IPS-NIHi11 (cell line): ENCODE measurements around the gene HOGA1.
"Not testable (repeated sequence)": the region's sequence is repeated elsewhere in the genome, so short reads cannot be mapped to it uniquely, and the experiment has no call there.

Source experiments
- DNase-seq: peaks from one replicate; pipeline ENCODE4 v3.0.0; 2012; ENCODE audit warnings: mixed read lengths, low spot score

The HOGA1 gene

DNA sequence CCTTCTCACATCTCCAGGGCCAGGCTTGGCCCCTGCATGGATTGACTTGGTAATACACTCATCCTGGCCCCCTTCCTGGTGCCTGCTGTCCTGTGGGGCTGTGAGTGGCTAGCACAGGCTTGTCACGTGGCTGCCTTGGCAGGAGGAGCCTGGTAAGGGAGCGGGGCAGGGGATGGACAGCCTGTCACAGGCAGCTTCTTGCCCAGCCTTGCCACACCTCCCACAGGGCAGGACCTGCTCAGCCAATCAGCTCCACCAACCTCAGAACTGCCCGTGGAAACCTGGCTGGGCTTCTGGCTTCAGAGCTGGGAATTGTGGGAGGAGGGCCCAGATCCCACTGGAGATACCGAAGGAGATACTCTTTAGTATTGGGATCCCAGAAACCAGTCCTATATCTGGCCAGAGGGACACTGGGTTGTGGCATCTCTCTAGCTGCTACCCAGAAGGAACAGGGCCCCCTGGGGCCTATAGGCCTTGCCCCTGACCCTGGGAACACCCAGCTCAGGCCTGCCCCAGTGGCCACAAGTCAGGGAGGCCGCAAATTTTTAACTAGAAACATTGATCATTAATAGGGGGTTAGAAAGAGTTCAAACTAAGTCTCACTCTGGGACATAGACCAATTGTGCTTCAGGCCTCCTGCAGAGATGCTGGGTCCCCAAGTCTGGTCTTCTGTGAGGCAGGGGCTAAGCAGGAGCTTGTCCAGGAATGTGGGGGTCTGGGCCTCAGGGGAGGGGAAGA is at the start of gene HOGA1:
Gene HOGA1, plus strand, starts transcription at position 330 of the 738 bp plus-strand sequence. Its CDS starts 315 bp downstream, at position 645.
- DNase-seq, result peak; percentile 94

DNA sequence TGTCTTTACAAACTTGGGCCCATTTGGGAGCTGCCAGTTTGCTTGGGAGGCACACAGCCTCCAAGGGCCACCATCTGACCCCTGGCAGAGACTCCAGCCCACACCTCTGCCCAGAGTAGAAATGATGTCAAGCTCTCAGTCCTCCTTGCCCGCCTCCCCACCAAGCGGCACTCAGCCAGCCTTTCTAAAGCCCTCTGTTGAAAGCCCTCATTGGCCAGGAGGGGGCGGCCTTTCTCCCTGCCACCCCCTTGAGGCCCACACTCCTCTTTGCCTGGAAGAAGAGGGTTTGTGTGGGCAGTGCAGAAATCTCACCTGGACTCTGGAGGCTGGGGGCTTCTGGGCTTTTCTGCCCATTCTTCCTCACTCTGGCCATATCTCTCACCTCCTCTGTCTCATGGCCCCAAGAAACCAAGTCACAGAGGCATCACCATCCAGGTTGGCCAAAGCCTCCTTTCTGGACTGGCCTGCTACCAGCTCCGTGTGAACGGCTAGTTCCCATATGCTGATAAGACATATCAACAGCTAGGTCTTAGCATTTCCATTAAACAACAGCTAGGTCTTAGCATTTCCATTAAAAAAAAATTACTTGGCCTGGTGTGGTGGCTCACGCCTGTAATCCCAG is 49.3 kb upstream of the HOGA1 start:
- peak; percentile 82 for DNase-seq

DNA sequence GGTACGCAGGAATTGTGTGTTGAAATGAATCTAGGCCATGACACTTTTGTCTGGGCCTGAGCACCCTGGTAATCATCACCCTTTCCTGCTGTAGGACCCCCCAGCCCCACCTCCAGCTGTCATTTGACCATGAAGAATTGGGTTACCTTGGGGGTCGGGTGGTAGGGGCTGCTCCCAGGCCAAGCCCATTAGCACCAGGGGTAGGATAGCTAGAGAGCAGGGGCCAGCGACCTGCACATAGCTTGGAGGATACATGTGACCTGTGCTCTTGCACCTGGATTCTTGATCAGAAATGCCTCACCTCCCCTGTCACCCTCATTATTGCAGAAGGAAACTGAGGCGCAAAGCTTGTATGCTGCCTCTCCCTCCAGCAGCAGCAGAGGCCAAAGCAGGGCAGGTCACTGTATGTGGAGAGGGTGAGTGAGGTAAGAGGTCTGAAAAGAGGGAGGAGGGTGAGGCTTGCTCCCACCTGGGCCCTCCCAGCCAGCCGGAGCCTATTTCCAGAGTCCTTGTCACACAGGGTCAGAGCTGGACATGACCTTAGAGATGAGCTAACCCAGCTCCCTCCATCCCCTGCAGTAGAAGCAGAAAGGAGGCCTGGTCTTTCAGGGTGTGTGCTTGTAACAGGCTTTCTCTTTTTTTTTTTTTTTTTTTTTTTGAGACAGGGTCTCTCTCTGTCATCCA is 46.9 kb upstream of the HOGA1 start:
- DNase-seq, result no peak

DNA sequence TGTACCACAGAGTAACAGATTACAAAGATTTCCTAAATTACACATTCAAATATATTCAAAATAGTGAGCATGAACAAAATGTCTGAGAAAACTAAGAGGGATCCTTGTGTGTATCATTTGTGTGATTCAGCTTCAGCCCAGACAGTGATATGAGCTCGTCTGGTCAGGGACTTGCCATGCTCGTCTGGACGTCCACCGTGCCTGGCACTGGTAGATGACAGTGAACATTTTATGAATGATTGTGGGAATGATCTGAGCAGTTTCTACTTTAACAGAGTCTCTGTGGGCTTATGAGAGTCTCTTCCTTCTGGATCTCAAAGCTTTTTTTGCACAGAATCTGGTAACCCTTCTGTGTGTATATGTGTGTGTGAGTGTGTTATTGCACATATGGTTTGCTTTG is 45.8 kb upstream of the HOGA1 start:
- no peak for DNase-seq

DNA sequence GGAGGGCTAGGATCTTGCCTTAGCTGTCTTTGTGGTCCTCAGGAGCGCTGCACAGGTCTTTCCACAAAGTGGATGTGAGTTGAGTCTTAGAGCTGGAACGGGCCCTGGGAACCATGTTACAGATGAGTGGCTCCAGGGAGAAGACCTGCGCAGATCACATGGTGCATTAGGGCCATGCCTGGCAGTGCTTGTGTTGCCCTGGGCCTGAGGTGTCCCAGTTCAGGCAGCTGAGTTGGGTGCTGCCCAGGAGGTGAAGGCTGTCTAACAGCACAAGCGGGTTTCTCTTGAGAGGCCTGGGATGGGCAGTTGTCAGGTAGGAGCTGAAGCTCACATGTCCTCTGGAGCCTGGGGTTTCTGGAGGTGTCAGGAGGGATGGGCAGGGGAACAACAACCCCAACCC is 45.4 kb upstream of the HOGA1 start:
- DNase-seq, result no peak

DNA sequence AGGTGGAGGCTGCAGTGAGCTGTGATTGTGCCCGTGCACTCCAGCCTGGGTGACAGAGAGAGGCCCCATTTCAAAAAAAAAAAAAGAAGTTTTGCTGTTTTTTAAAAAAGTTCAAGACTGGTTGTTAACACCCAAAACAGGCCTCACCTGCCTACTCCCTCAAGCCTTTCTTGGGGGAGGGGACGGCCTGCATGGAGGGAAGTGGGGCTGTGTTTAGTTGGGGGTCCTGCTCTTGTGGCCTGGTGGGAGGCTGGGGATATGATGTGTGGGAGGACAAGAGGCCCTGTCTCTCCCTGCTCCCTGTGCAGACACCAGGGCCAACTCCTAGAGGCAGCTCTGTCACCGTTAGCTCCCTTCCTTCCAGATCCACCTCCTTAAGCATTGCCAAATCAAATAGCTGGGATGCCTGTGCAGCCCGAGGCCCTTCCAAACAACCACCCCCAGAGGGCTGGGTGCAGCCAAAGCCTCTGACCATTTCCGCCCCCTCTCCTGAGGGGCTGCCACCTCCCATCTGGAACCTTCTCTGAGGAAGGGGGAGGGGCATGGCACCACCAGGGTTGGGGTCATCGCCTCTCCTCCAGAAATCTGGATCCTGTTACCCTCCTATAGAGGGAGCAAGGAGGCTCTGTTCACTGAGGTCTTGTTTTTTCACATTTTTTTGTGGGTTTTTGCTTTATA is 44.5 kb upstream of the HOGA1 start:
- peak; percentile 62 for DNase-seq

DNA sequence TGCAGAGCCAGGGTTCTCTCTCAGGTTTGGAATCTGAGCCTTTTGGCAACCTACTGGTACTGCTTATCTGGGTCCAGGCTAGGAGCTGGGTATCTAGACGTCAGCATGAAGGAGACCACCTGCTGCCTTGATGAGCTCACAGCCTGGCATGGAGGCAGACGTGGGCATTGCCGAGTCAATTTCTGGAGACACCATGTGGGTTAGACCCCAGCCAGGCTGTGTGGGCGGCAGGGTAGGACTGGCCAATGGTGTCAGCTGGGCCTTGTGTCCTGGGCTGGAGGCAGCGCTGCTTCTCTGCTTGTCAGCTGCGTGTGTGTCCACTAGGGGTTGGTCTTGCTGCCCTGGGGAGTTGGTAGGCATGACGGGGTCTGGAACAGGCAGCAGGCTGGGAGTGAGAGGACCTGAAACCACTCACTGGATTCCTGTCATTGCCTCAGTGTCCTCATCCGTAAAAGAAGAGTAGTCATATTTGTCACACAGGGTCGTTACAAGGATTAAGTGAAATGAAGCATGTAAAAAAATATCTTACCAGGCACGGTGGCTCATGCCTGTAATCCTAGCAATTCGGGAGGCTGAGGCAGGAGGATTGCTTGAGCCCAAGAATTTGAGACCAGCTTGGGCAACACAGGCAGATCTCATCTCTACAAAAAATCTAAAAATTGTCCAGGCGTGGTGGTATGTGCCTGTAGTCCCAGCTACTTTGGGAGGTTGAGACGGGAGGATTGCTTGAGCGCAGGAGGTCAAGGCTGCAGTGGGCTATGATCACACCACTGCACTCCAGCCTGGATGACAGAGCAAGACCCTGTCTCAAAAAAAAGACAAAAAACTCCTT is 43.3 kb upstream of the HOGA1 start:
- no peak for DNase-seq

DNA sequence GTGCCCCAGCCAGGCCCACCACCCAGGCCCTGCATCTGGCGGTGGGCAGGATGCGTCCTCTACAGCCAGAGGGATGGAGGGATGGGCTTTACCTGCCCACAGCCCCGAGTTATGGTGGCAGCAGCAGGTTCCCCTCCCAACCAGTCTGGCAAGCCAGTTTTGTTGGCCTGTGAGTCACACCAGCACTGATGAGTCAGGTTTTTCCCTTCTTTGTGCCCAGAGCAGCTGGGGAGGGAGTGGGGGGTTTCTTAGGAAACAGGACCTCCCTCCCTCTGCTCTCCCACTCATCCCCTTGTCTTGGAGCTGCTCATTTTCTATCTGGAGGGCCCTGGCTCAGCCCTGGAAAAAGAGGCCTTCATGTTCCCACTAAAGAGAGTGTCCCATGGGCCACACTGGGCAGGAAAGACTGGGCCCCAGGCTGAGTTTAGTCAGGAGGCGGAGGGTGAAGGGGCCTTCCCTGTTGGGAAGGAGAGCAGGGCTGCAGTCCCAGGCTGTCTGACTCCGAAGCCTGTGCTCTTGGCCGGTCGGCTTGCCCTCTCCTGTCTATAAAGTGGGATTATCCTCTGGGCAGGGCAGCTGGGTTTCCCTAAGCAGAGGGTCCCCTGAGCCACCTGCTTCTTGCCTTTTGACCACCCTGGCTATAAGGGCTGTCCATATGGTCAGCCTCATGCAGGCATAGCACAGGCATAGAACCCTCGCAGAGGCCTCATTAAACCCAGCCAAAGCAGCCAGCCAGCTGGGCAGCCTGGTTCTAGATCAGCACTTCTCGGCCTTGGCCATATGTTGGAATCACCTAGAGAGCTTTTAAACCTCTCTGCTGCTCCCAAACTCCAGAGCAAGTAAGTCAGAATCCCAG is 41.8 kb upstream of the HOGA1 start:
- peak; percentile 56 for DNase-seq

DNA sequence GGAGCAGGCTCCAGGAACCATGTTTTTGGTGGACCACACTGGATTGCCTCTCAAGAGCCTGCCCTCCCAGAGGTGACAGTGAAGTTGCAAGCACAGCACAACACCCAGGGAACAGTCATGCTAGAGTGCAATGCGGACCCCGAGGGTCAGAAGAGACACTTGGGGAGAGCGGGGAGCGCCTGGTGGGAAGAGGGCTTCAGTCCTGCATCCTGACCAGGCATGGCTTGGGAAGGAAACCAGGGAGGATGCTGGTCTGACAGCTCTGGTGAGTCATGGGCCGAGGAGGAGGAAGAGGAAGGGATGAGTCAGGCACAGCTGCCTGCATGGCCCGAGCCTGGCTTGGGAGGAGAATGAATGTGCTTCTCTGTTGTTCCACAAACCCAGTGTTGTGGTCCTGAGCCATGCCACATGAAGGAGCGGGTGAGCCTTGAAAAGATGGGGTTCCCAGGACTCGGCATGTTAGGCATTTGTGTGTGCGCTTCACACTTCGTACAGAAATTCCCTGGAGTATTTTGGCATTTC is 41.1 kb upstream of the HOGA1 start:
- DNase-seq, result peak; percentile 54

DNA sequence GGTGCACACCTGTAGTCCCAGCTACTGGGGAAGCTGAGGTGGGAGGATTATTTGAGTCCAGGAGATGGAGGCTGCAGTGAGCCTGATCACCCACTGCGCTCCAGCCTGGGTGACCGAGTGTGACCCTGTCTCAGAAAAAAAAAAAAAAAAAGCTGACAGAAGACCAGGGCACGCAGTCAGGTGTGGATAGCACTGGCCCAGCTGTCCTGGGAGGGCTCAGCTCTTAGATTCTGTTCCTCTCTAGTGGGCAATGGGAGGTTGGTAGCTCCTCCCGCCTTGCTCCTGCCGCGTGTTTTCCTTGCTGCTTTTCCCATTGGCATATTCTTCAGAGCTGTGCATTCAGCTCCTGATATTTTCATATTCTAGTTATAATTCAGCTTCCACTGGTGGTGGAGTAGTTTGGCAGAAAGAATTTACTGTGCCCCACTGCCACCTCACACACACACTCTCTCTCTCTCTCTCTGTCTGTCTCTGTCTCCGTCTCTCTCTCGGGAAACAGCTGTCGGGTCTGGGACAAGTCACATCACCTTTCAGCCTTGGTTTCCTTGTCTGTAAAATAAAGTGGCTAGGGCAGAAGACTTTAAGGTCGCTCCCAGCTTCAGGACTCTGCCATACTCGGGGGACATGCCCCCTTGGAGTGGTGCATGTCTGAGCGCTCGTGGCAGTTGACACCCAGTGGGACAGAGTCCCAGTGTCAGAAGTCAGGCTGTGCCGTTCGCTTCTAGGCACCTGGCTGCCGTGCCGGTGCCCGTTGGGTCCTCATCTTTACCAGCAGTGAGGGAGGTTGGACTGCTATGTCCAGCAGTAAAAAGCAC is 37.5 kb upstream of the HOGA1 start:
- DNase-seq, result no peak

DNA sequence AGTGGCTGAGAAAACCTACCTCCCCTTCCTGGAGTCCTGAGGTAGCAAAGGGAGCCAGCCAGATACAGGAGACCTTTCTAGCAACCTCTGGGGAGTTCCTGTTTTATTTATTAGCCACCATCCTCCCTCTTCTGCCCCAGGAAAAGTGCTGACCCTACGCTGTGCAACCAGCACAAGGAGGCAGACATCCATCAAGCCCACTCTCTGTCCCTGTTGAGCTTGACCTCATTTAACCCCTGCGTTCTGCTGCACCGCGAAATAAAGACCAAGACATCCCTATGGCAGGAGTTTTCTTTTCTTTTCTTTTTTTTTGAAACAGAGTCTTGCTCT is 37.0 kb upstream of the HOGA1 start:
- no peak for DNase-seq

DNA sequence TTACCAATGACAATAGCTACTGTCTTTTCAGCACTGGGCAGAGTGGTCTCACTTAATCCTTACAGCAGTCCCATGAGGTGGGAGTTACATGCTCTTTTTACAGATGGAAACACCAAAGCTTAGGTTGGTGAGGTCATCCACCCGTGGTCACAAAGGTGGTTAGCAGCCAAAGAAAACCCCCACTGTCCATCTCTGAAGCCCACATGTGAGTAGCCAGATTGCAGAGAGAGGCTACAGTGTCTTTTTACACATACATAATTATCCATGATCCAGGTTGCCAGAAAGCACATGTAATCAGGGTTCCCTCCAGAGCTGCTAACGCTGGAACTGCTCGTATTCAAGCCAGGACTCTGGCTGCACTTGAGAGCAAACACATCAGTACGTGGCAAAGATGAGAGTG is 36.2 kb upstream of the HOGA1 start:
- DNase-seq, result no peak

DNA sequence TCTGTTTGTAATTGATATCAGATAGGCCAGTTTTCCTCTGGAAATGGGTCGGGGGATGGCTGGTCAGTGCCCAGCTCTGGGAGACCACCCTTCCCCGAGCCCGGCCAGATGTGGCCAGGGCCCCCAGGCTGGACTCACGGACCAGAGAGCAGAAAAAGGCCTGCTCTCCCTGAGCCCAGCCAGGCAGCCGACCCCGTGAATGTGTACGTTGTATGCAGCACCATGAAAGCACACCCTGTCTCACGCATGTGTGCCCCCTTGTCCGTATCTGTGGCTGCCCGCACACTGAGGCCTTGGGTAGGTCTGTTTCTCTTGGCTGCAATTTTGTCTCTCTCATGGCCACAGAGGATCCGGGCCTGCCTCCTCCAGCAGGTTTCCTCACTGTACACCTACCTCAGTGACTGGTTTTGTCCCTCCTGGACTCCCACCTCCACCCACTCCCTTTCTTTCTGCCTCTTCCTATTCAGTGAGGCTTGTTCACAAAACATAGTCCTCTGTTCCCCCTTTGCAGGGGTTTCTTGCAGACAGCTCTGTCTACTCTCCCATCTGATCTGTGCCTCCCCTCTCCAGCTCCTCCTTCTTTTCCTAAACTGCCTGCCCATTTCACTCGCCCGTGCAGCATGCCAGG is 35.2 kb upstream of the HOGA1 start:
- no peak for DNase-seq

DNA sequence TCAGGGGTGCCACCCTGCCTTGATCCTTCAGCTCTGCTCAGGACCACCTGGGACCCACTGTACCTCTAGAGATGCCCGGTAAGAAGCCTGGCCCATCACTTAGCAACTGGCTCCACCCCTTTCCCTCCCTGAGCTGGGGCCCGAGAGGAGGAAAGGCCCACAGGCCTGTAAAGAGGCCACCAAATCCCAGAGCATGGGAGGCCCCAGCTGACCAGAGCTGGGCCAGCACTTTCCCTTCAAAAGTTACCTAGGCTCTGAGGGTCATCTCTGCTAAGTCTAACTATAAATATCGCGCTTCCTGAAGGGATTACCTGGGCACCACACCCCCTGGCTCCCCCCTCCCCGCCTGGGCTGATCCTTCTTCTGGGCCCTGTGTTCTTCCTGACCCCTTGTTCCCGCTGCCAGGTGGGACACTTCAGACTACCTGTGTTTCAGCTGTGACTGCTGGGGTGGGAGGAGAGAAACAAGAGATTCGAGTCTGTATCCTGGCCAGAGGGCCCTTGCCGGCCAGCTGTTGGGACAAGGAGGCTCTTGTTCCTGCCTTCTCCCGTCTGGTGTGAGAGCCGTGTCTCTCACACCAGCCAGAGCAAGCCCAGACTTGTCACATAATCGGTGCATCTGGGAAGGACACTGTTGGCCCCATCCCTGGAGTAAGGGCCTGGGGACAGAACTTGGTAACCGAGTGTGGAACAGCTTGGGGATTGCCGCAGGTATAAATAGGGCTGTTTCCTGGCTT is 34.4 kb upstream of the HOGA1 start:
- no peak for DNase-seq

DNA sequence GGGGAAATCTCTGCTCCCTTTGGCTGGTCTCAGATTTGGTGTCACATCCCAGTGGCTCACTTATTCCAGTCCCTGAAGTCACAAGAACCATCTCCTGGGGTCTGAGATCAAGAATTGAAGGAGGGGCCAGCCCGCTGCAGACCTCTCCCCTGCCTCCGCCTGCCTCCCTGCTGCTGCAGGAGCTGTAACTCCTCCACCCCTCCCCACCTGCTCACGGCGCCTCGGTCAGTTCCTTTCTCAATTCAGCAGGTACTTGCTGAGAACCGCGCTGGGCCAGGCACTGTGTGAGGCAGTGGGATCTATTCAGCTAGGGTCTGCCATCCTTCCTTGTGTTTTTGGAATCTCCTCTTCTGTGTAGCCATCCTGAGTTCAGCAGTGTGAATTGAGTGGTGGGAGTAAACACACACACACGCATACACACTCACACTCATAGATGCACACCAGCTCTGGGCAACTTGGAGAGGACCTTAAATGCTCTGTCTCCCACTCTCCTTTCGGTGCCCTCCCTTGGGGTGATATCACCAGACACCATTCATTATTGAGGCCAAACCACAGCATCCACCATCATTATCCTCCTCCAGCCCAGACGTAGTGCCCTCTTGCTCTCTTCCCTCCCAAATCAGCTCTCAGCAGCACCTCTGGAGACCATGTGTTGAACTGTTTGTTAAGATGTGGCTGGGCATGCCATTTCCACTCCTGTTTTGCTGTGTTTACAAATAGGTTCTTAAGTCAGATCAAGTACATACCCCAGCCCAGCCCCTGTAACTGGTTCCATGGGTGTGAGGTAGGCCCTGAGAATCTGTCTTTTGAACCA is 33.6 kb upstream of the HOGA1 start:
- peak; percentile 37 for DNase-seq

DNA sequence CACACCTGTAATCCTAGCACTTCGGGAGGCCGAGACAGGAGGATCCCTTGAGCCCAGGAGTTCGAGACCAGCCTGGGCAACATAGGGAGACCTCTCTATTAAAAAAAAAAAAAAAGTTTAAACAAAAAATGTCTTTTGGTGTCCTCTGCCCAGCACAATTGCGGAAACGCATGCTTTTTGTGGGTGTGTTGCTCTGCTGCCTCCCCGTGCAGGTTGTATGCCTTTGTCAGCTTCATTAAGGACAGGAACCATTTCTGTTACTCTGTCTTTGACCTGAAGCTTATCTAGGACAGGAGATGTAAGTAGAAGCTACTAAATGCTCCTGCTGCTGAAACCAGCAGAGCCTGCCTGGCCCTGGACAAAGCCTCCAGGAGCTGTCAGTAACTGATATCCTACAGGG is 32.9 kb upstream of the HOGA1 start:
- no peak for DNase-seq

DNA sequence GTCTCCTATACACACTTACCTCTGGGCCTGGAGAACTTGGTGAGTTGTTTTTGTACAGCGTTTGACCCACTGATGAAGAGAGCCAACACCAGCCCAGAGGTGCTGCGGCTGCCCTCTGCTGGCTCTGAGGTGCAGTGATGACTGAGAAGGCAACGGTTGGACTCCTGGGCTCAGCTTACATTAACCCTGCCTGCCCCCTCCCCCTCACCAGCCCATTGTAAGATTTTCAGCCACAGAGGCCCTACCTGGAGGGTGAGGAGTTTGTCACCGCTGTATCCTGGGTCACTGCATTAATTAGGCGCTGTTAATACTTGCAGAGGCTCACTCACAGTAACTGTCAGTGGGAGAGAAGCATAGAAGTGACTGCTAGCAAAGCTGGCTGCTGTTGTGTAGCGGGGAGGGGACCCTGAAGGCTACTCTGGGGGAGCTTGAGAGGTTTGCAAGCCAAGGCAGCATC is 30.6 kb upstream of the HOGA1 start:
- DNase-seq, result peak; percentile 86

DNA sequence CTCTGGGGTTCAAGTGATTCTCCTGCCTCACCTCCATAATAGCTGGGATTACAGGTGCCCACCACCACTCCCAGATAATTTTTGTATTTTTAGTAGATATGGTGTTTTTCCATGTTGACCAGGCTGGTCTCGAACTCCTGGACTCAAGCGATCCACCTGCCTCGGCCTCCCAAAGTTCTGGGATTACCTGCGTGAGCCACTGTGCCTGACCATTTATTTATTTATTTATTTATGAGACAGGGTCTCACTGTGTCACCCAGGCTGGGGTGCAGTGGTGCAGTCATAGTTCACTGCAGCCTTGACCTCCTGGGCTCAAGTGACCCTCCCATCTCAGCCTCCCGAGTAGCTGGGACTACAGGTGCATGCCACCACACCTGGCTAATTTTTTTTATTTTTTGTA is 29.9 kb upstream of the HOGA1 start:
- not testable (repeated sequence) for DNase-seq
